ENCODE results near the gene IL17RC. TPM values are rescaled to one million over a fixed set of nuclear protein-coding genes. Genes with fewer than 3 reads are reported as not detected.
"Not testable (repeated sequence)": the region's sequence is repeated elsewhere in the genome, so short reads cannot be mapped to it uniquely, and the experiment has no call there.

The IL17RC gene
- total and polyA plus RNA-seq, 2 of the 4 experiments (the other 2 are of a cell fraction), result 20.8 to 28.3 TPM

DNA sequence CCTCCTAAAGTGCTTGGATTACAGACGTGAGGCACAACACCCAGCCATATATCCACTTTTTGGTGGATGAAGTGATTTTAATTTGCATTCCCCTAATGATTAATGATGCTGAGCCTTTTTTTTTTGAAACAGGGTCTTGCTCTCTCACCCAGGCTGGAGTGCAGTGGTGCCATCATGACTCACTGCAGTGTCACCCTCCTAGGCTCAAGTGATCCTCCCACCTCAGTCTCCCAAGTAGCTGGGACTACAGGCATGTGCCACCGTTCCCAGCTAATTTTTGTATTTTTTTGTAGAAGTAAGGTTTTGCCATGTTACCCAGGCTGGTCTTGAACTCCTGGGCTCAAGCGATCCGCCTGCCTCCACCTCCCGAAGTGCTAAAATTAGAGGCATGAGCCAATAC, 44.8 kb upstream of the IL17RC start:
- H3K56ac ChIP-seq (ENCODE audit: extremely low read depth, insufficient read depth, low read length); H4K5ac ChIP-seq (ENCODE audit: low read depth, low read length); H3K79me1 ChIP-seq (ENCODE audit: low read depth in 1 of 2, low read length in 2 of 2); H3K9me3 ChIP-seq (ENCODE audit: control insufficient read depth, insufficient read depth, low read length); POLR2A ChIA-PET (ENCODE audit: unreplicated experiment); H3K4me2 ChIP-seq (ENCODE audit: low read depth, low read length); H3K9me1 ChIP-seq (ENCODE audit: insufficient read depth, low read length); H3K4me1 ChIP-seq (ENCODE audit: control insufficient read depth, insufficient read depth, low read length); H3K27me3 ChIP-seq (ENCODE audit: control insufficient read depth, insufficient read depth, low read length); H4K20me1 ChIP-seq (ENCODE audit: insufficient read depth, low read length); dilution Hi-C loops (cut with HindIII; ENCODE audit: low sequenced_read_pairs, unreplicated experiment); H2AK9ac ChIP-seq (replicated peaks; ENCODE audit: low read depth, low read length, poor library complexity); ATAC-seq (ENCODE audit: low read depth); intact Hi-C loops (cut with micrococcal nuclease); H3K4me3 ChIP-seq (ENCODE audit: insufficient read depth, low read depth, low read length); H2AFZ ChIP-seq (replicated peaks; ENCODE audit: low read length, poor library complexity); H3K23ac ChIP-seq (ENCODE audit: low read depth, low read length); H3K27ac ChIP-seq (ENCODE audit: insufficient read depth, low read length); H3K36me3 ChIP-seq (ENCODE audit: control insufficient read depth, insufficient read depth, low read length); H2BK5ac ChIP-seq (ENCODE audit: low read depth, low read length, poor library complexity, severe bottlenecking); BruUV-seq (replicated peaks); DNase-seq; in situ Hi-C loops (cut with MboI; ENCODE audit: low sequenced_read_pairs); H3K9ac ChIP-seq (ENCODE audit: low read depth, low read length): not testable (repeated sequence)
- peak overlapping the region; percentile 79; the same call in 1 of the 2 replicates for H4K91ac ChIP-seq (ENCODE audit: insufficient read depth, low read depth, low read length)
- 0 out of 3 replicates have a peak overlapping the region, but pooled peaks have one; percentile 31 for H2BK15ac ChIP-seq (ENCODE audit: low read depth, low read length)
- CTCF ChIA-PET, result interaction anchor here (0.7 kb wide), 1 partner anchor 62 kb away, joined by 3 read pairs; the partner anchor contains the start of gene CRELD1
- peak overlapping the region; percentile 27; the same call in 1 of the 2 replicates for H2AK5ac ChIP-seq (ENCODE audit: low read depth, low read length)
- peak overlapping the region; percentile 67 for H2BK120ac ChIP-seq (ENCODE audit: low read depth, low read length)
- WGBS, 2 experiments (ENCODE audit: extremely low coverage in 2 of 2, insufficient read length in 1 of 2), result no CpG with 5 or more reads among the region's 5 CpGs
- peak overlapping the region; percentile 25 for H3K4ac ChIP-seq (ENCODE audit: low read depth, low read length)
- H2BK20ac ChIP-seq (ENCODE audit: low read depth, low read length), result peak overlapping the region; percentile 65; the same call in 1 of the 2 replicates
- peak overlapping the region in 1 of 2 experiments; percentile 40; a peak in 1 of 4 replicates for H4K8ac ChIP-seq (ENCODE audit: low read depth in 2 of 2, low read length in 2 of 2)
- peak overlapping the region; percentile 53; the same call in 1 of the 2 replicates for H3K14ac ChIP-seq (replicated peaks; ENCODE audit: low read depth, low read length)
- peak overlapping the region; percentile 41; the same call in 1 of the 2 replicates for H3K18ac ChIP-seq (ENCODE audit: low read depth, low read length)
